ENCODE data around the gene KCNK2.

KCNK2 gene

DNA sequence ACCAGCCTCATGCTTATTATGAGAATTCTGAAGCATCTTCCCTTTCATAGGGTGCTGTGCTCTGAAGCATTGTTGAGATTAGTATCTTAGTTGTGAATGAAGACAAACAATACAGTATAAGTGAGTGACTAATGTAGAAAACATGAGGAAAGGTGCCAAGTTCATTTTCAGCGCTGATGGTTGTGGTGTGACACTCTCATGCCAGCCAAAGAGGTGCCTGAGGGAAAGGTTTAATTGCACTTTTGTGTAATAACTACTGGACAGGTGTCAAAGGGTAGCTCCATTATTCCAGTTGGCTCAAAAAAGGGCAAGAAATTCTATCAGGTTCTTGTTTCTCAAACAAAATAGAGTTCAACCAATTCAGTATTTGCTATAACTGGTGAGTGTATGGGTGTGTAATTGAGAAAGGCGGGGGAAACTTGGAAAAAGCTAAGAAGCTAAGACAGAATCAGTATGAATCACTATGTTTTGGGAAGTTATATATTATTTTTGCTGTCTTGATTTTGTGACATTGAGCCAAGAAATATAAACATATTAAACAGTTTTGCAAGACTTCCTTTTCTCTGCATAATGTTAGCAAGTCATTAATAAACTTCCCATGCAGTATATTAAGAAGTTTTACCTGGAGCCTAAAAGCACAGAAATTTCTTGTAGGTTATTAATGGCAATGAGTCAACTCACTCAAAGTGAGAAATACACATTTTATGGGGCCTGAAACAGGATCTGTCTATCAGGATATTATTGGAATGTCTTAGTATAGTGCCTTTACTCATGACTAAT is 31.8 kb downstream of the KCNK2 start:
- no peak for DNase-seq
- no peak for TF ChIP-seq POLR2A (IDR thresholded peaks at IDR 0.05; ENCODE audit: low read length)
- no peak for TF ChIP-seq GATA1 (IDR thresholded peaks at IDR 0.05; ENCODE audit: low read depth, low read length)

DNA sequence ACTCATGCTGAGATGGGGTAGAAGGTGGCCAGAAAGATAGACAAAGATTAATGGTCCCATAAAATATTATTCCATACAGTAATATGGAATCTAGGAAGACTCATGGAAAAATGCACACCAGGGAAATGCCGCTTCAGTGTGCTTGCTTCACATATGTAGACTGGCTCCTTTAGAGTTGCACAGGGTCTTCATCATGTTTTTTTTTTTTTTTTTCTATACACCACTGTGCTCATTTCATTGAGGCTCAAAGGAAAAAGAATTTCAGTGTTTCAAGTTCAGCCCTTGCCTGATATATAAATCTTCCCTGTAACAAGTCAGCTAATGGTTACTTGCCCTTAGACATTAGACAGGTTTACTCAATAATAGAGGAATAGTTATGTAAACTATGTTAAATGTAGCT is 33.2 kb downstream of the KCNK2 start:
- DNase-seq, result no peak
- TF ChIP-seq POLR2A (IDR thresholded peaks at IDR 0.05; ENCODE audit: low read length) (no peak), GATA1 (IDR thresholded peaks at IDR 0.05; ENCODE audit: low read depth, low read length) (no peak)

DNA sequence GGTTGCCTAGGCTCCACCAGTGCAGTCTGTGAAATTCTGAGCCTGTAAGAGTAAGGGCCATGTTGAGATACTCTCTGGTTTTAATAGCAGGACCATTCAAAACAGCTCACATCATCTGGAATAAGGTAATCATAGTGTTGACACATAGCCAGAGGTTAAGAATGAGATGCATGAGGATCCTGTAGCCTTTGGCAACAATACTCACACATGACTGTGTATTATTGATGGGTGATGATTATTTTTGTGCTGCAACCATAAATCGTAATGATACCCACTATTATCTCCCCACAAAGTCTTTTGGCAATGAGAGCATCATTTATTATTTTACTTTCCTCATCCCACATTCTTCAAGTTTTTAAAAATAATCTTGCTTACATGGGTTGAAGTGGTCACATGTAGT is 35.5 kb downstream of the KCNK2 start:
- TF ChIP-seq GATA1 (IDR thresholded peaks at IDR 0.05; ENCODE audit: low read depth, low read length) (no peak), POLR2A (IDR thresholded peaks at IDR 0.05; ENCODE audit: low read length) (no peak)
- DNase-seq, result no peak

DNA sequence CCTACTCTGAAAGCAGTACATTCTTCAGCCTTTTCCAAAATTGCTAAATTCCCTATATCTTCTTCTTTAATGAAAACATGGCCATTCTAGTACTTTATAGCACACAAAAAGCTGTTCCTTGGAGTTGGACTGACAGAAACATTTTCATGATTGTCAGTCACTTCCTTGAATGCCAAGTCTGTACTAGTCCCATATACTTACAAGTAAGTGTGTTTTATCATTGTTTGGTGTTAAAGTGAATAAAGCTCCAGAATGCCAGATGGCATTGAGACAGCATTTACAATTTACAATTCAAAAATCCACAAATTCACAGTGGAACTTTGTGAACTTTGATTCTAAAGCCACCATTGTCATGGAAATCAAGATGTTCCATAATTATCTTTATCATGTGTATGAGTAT is 36.5 kb downstream of the KCNK2 start:
- no peak for DNase-seq
- TF ChIP-seq GATA1 (IDR thresholded peaks at IDR 0.05; ENCODE audit: low read depth, low read length) (no peak), POLR2A (IDR thresholded peaks at IDR 0.05; ENCODE audit: low read length) (no peak)

- no peak for DNase-seq
- TF ChIP-seq GATA1 (IDR thresholded peaks at IDR 0.05; ENCODE audit: low read depth, low read length) (no peak), POLR2A (IDR thresholded peaks at IDR 0.05; ENCODE audit: low read length) (no peak)
These were observed 37.3 kb downstream of the KCNK2 start for GRCh38 chr1:215119719-215120365.

DNA sequence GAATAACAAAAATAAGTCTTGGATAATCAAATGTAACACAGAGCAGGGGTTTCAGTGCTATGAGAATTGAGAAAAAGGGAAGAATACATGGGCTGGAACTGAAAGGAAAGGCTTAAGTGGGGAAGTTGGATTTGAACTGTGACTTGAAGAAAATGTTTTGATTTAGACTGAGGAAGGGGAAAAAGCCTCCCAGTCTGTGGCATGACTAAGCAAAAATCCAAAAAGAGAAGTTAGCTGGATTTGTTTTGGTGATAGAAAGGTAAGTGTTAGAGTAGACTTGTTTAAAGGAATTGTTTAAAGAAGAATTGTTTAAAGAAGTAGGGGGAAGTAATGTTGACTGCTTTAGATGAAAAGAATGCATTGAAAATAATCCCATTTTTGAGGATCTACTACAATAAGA is 46.0 kb downstream of the KCNK2 start:
- no peak for DNase-seq
- TF ChIP-seq GATA1 (IDR thresholded peaks at IDR 0.05; ENCODE audit: low read depth, low read length), result no peak
- no peak for TF ChIP-seq POLR2A (IDR thresholded peaks at IDR 0.05; ENCODE audit: low read length)

- no peak for TF ChIP-seq GATA1 (IDR thresholded peaks at IDR 0.05; ENCODE audit: low read depth, low read length)
- no peak for TF ChIP-seq POLR2A (IDR thresholded peaks at IDR 0.05; ENCODE audit: low read length)
- no peak for DNase-seq
These were observed 48.8 kb downstream of the KCNK2 start for GRCh38 chr1:215131291-215131690.

GRCh38 chr1:215132156-215132555 is 49.6 kb downstream of the KCNK2 start:
- DNase-seq, result no peak
- TF ChIP-seq GATA1 (IDR thresholded peaks at IDR 0.05; ENCODE audit: low read depth, low read length), result no peak
- TF ChIP-seq POLR2A (IDR thresholded peaks at IDR 0.05; ENCODE audit: low read length), result no peak

GRCh38 chr1:215133532-215133931 is 51.0 kb downstream of the KCNK2 start:
- TF ChIP-seq GATA1 (IDR thresholded peaks at IDR 0.05; ENCODE audit: low read depth, low read length) (no peak), POLR2A (IDR thresholded peaks at IDR 0.05; ENCODE audit: low read length) (no peak)
- DNase-seq, result no peak

DNA sequence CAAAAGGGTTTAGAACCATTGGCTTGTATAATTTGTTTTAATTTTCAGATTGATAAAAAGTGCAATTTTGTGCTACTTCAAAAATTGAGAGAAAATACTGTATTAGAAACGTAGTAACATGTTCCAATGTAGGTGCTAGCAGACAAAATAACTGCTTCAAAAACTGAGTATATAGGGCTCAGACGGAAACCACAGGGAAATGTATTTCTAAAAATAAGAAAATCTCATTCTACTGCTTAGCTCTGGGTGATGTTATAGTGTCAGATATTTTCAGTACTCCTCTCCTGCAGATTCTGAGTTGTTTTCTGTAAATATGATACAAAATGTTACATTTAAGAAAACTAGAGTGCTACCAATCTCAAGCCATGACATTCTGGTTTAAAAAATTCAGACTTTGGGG is 55.4 kb downstream of the KCNK2 start:
- no peak for DNase-seq
- TF ChIP-seq POLR2A (IDR thresholded peaks at IDR 0.05; ENCODE audit: low read length) (no peak), GATA1 (IDR thresholded peaks at IDR 0.05; ENCODE audit: low read depth, low read length) (no peak)

GRCh38 chr1:215140135-215140534 is 57.6 kb downstream of the KCNK2 start:
- TF ChIP-seq GATA1 (IDR thresholded peaks at IDR 0.05; ENCODE audit: low read depth, low read length), result no peak
- no peak for TF ChIP-seq POLR2A (IDR thresholded peaks at IDR 0.05; ENCODE audit: low read length)
- no peak for DNase-seq

- DNase-seq, result no peak
- TF ChIP-seq GATA1 (IDR thresholded peaks at IDR 0.05; ENCODE audit: low read depth, low read length) (no peak), POLR2A (IDR thresholded peaks at IDR 0.05; ENCODE audit: low read length) (no peak)
These were observed 58.9 kb downstream of the KCNK2 start for GRCh38 chr1:215141460-215141859.

GRCh38 chr1:215143497-215143896 is 61.0 kb downstream of the KCNK2 start:
- TF ChIP-seq GATA1 (IDR thresholded peaks at IDR 0.05; ENCODE audit: low read depth, low read length), result no peak
- DNase-seq, result no peak

DNA sequence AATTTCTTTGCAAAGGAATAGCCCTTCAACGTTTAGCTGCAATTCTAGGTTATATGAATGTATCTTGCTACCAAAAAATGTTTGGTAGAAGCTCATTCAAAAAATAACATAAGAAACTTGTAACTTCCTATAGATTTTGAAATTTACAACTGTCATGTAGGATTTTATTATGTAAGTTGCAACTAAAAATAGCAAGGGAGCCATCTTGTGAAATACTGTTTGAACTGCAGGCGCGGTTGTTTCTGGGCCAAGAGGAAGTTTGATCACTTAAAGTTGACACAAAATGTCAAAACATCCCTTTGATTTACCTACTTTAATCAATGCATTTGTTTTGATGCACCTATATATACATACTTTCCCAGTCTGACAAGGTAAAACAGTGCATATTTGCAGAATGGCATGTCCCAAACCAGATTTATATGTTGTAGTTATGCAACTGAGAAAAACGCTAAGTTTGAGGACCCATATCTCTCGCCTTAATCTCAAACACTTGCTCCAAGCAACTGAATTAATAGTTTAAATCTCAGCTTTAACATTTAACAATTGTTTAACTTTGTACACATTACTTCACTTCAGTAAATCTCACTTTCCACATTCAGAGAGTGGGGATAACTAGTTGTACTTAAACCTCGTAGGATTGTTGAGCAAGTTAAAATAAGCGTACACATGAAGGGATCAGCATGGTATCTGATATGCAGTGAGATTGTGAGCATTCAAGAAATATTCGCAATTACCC is 63.9 kb downstream of the KCNK2 start:
- peak; percentile 15 for DNase-seq
- TF ChIP-seq GATA1 (IDR thresholded peaks at IDR 0.05; ENCODE audit: low read depth, low read length) (no peak), POLR2A (IDR thresholded peaks at IDR 0.05; ENCODE audit: low read length) (no peak)
